ENCODE measurements around the gene ITGA4. TPM values are rescaled to one million over a fixed set of nuclear protein-coding genes. Genes with fewer than 3 reads are reported as not detected.

ITGA4 gene
- total and polyA plus RNA-seq, 9 of the 15 experiments (the other 6 are each of a cell fraction or from before 2014, with no cell fraction given) = 0.06 to 0.81 (median 0.27) TPM

DNA sequence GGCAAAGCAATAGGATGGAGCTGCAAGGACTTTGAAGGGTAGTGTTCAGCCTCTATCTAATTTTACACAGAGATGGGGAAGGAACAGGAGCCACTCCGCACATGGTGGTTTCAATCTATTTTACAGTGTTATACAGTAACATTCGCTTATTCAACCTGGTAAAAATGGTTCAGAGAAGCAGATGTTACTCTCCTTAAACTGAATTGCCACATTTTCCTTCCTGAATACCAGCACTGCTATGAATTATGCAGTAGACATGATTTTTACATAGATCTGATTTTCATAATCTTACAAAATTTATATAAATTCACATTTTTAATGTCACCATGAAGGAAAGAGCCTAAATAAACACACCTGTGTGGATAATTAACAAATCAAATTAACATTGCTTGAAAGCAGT is 85.0 kb downstream of the ITGA4 start (continued):
- TF ChIP-seq CUX1 (CRISPR knock-in tag; IDR thresholded peaks at IDR 0.05) = no peak
- TF ChIP-seq XRCC3 (IDR thresholded peaks at IDR 0.05) = no peak
- TF ChIP-seq DDX20 (tag; IDR thresholded peaks at IDR 0.05; ENCODE audit: low read depth) = no peak
- TF ChIP-seq NELFE (IDR thresholded peaks at IDR 0.05; ENCODE audit: insufficient read depth, insufficient read length) = no peak
- no peak for TF ChIP-seq CREM (IDR thresholded peaks at IDR 0.05; ENCODE audit: low read depth)
- TF ChIP-seq E2F5 (CRISPR knock-in tag; IDR thresholded peaks at IDR 0.05) = no peak
- no peak for TF ChIP-seq ZC3H11A (IDR thresholded peaks at IDR 0.05; ENCODE audit: low read depth, low read length)
- TF ChIP-seq SRSF7 (optimal IDR thresholded peaks at IDR 0.05; ENCODE audit: low read depth, low read length) = no peak
- no peak for TF ChIP-seq NFE2L1 (tag; IDR thresholded peaks at IDR 0.05; ENCODE audit: borderline replicate concordance, low read depth)
- no peak for TF ChIP-seq CXXC5 (CRISPR knock-in tag; IDR thresholded peaks at IDR 0.05)
- no peak for TF ChIP-seq SRSF1 (IDR thresholded peaks at IDR 0.05; ENCODE audit: low read depth, low read length)
- TF ChIP-seq SLC30A9 (CRISPR knock-in tag; IDR thresholded peaks at IDR 0.05) = no peak
- no peak for TF ChIP-seq PPARD (CRISPR knock-in tag; IDR thresholded peaks at IDR 0.05)
- no peak for TF ChIP-seq MAFF (IDR thresholded peaks at IDR 0.05; ENCODE audit: low read length)

Measured in K562 (cell line).